IMR-90 (cell line): ENCODE results near the gene USP40. TPM values are rescaled to one million over a fixed set of nuclear protein-coding genes. Genes with fewer than 3 reads are reported as not detected.

Experiments
- ATAC-seq: fragments of 200-7000 bp; cut with Tn5 transposase; 2 replicates; pipeline ENCODE4 v1.9.1; 2020; ENCODE audit warnings: low read depth, mild to moderate bottlenecking, moderate library complexity
- BruUV-seq: library from RNA; stranded (reverse); fragments of 400-500 nt; replicated peaks from 2 replicates; lab custom pipeline; 2021; lab: Mats Ljungman, UMichigan
- CTCF ChIA-PET: fragments of 300-600 bp; formaldehyde crosslinking; extraction: SDS; loops from one replicate; lab custom pipeline; 2021; ENCODE audit warnings: antibody characterized with exemption; lab: Yijun Ruan, JAX
- POLR2A ChIA-PET: fragments of 300-600 bp; sonication (Branson Sonifier 250); formaldehyde crosslinking; loops from one replicate; lab custom pipeline; 2022; ENCODE audit warnings: antibody characterized with exemption; ENCODE audit not compliant: unreplicated experiment; lab: Charles Lee
- DNase-seq: peaks from one replicate; pipeline ENCODE4 v3.0.0; 2013
- H2AFZ ChIP-seq: replicated peaks from 2 replicates; pipeline ENCODE3; 2013; ENCODE audit warnings: low read length, mild to moderate bottlenecking; ENCODE audit not compliant: poor library complexity
- H2AK5ac ChIP-seq: 2 replicates; pipeline ENCODE4 v1.6.1; 2013; ENCODE audit warnings: low read depth, low read length, inconsistent platforms
- H2AK9ac ChIP-seq: replicated peaks from 2 replicates; pipeline ENCODE3; 2013; ENCODE audit warnings: mild to moderate bottlenecking, low read depth, low read length, moderate library complexity; ENCODE audit not compliant: poor library complexity
- H2BK120ac ChIP-seq: 2 replicates; pipeline ENCODE4 v1.6.1; 2013; ENCODE audit warnings: low read depth, low read length, inconsistent platforms
- H2BK15ac ChIP-seq: 3 replicates; pipeline ENCODE4 v1.6.1; 2013; ENCODE audit warnings: low read depth, low read length, inconsistent platforms
- H2BK20ac ChIP-seq: 2 replicates; pipeline ENCODE4 v1.6.1; 2013; ENCODE audit warnings: low read depth, mild to moderate bottlenecking, inconsistent platforms, low read length, moderate library complexity
- H2BK5ac ChIP-seq: 2 replicates; pipeline ENCODE4 v1.6.1; 2013; ENCODE audit warnings: mild to moderate bottlenecking, low read depth, low read length, inconsistent platforms; ENCODE audit not compliant: poor library complexity, severe bottlenecking
- H3K14ac ChIP-seq: replicated peaks from 2 replicates; pipeline ENCODE4 v1.6.1; 2013; ENCODE audit warnings: low read depth, low read length, inconsistent platforms
- H3K18ac ChIP-seq: 2 replicates; pipeline ENCODE4 v1.6.1; 2013; ENCODE audit warnings: low read depth, low read length, control low read depth
- H3K23ac ChIP-seq: 2 replicates; pipeline ENCODE4 v1.6.1; 2013; ENCODE audit warnings: low read depth, low read length, inconsistent platforms
- H3K27ac ChIP-seq: 2 replicates; pipeline ENCODE4 v1.5.1; 2013; ENCODE audit warnings: mild to moderate bottlenecking, control low read depth, low read length; ENCODE audit not compliant: insufficient read depth
- H3K27me3 ChIP-seq: 2 replicates; pipeline ENCODE4 v1.6.1; 2013; ENCODE audit warnings: low read length; ENCODE audit not compliant: control insufficient read depth, insufficient read depth
- H3K36me3 ChIP-seq: 2 replicates; pipeline ENCODE4 v1.6.1; 2013; ENCODE audit warnings: low read length, mixed read lengths; ENCODE audit not compliant: control insufficient read depth, insufficient read depth
- H3K4ac ChIP-seq: 2 replicates; pipeline ENCODE4 v1.6.1; 2013; ENCODE audit warnings: low read depth, low read length, inconsistent platforms
- H3K4me1 ChIP-seq: 2 replicates; pipeline ENCODE4 v1.6.1; 2013; ENCODE audit warnings: low read length, mixed read lengths; ENCODE audit not compliant: control insufficient read depth, insufficient read depth
- H3K4me2 ChIP-seq: 2 replicates; pipeline ENCODE4 v1.6.1; 2013; ENCODE audit warnings: low read depth, mild to moderate bottlenecking, control low read depth, low read length, moderate library complexity
- H3K4me3 ChIP-seq: 2 replicates; pipeline ENCODE4 v1.5.1; 2013; ENCODE audit warnings: low read depth, mild to moderate bottlenecking, control low read depth, low read length, moderate library complexity; ENCODE audit not compliant: insufficient read depth
- H3K56ac ChIP-seq: 2 replicates; pipeline ENCODE4 v1.6.1; 2013; ENCODE audit warnings: low read length, inconsistent platforms; ENCODE audit not compliant: insufficient read depth; ENCODE audit errors: extremely low read depth
- H3K79me1 ChIP-seq, 2 experiments: 2 replicates each; pipeline ENCODE4 v1.6.1; 2013; ENCODE audit warnings: low read length in 2 of 2, inconsistent platforms in 1 of 2, low read depth in 1 of 2
- H3K9ac ChIP-seq: 2 replicates; pipeline ENCODE4 v1.6.1; 2013; ENCODE audit warnings: low read depth, low read length, control low read depth
- H3K9me1 ChIP-seq: 2 replicates; pipeline ENCODE4 v1.6.1; 2013; ENCODE audit warnings: low read length, inconsistent platforms; ENCODE audit not compliant: insufficient read depth
- H3K9me3 ChIP-seq: 2 replicates; pipeline ENCODE4 v1.6.1; 2013; ENCODE audit warnings: low read length; ENCODE audit not compliant: control insufficient read depth, insufficient read depth
- H4K20me1 ChIP-seq: 2 replicates; pipeline ENCODE4 v1.6.1; 2013; ENCODE audit warnings: low read length, inconsistent platforms; ENCODE audit not compliant: insufficient read depth
- H4K5ac ChIP-seq: 2 replicates; pipeline ENCODE4 v1.6.1; 2013; ENCODE audit warnings: mild to moderate bottlenecking, low read depth, low read length, control low read depth
- H4K8ac ChIP-seq, 2 experiments: 2 replicates each; pipeline ENCODE4 v1.6.1; 2013; ENCODE audit warnings: low read depth in 2 of 2, low read length in 2 of 2, control low read depth in 1 of 2, inconsistent platforms in 1 of 2
- H4K91ac ChIP-seq: 2 replicates; pipeline ENCODE4 v1.6.1; 2013; ENCODE audit warnings: low read depth, low read length, inconsistent platforms; ENCODE audit not compliant: insufficient read depth
- BHLHE40 ChIP-seq: fragments of 150-350 bp; IDR thresholded peaks from 2 replicates; pipeline ENCODE4 v1.6.1; 2016; ENCODE audit warnings: mild to moderate bottlenecking, low read depth, low read length
- CEBPB ChIP-seq: IDR thresholded peaks from 2 replicates; pipeline ENCODE4 v1.6.1; 2012; ENCODE audit warnings: low read depth, low read length, improper control_type of control experiment
- CHD1 ChIP-seq: IDR thresholded peaks from 2 replicates; pipeline ENCODE4 v1.6.1; 2012; ENCODE audit warnings: low read depth, low read length, improper control_type of control experiment
- CTCF ChIP-seq: conservative IDR thresholded peaks from 2 replicates; pipeline ENCODE4 v1.5.1; 2012; ENCODE audit warnings: mild to moderate bottlenecking, low read depth, low read length, improper control_type of control experiment
- ELK1 ChIP-seq: fragments of 150-350 bp; IDR thresholded peaks from 2 replicates; pipeline ENCODE4 v1.6.1; 2016; ENCODE audit warnings: low read depth, mild to moderate bottlenecking, low read length, moderate library complexity, borderline replicate concordance
- FOS ChIP-seq: fragments of 150-350 bp; IDR thresholded peaks from 2 replicates; pipeline ENCODE4 v1.6.1; 2016; ENCODE audit warnings: low read depth, low read length
- MAFK ChIP-seq: IDR thresholded peaks from 2 replicates; pipeline ENCODE4 v1.6.1; 2012; ENCODE audit warnings: low read depth, low read length, improper control_type of control experiment
- MAZ ChIP-seq: IDR thresholded peaks from 2 replicates; pipeline ENCODE4 v1.6.1; 2012; ENCODE audit warnings: low read depth, mild to moderate bottlenecking, low read length, improper control_type of control experiment, moderate library complexity, borderline replicate concordance
- MXI1 ChIP-seq: IDR thresholded peaks from 2 replicates; pipeline ENCODE4 v1.6.1; 2012; ENCODE audit warnings: low read depth, mild to moderate bottlenecking, low read length, moderate library complexity, borderline replicate concordance
- NFE2L2 ChIP-seq: fragments of 150-350 bp; IDR thresholded peaks from 2 replicates; pipeline ENCODE4 v1.6.1; 2016; ENCODE audit warnings: low read depth, mild to moderate bottlenecking, low read length
- POLR2A ChIP-seq: IDR thresholded peaks from 2 replicates; pipeline ENCODE4 v1.6.1; 2012; ENCODE audit warnings: mild to moderate bottlenecking, low read depth, low read length
- RCOR1 ChIP-seq: IDR thresholded peaks from 2 replicates; pipeline ENCODE4 v1.6.1; 2012; ENCODE audit warnings: mild to moderate bottlenecking, low read length, improper control_type of control experiment; ENCODE audit not compliant: insufficient replicate concordance
- RFX5 ChIP-seq: IDR thresholded peaks from 2 replicates; pipeline ENCODE4 v1.8.0; 2012; ENCODE audit warnings: low read depth, mild to moderate bottlenecking, low read length, moderate library complexity
- SMC3 ChIP-seq: fragments of 150-350 bp; IDR thresholded peaks from 2 replicates; pipeline ENCODE4 v1.6.1; 2016; ENCODE audit warnings: low read depth, mild to moderate bottlenecking, antibody characterized with exemption, low read length, moderate library complexity
- USF2 ChIP-seq: fragments of 150-350 bp; IDR thresholded peaks from 2 replicates; pipeline ENCODE4 v1.6.1; 2017; ENCODE audit warnings: mild to moderate bottlenecking, antibody characterized with exemption, low read length, low read depth
- WGBS, 2 experiments: methylation state at CpG; one replicate each; pipeline versions ENCODE4 v1.1.5 to v1.1.7; 2013; ENCODE audit warnings: missing lambda C conversion rate in 2 of 2; ENCODE audit not compliant: insufficient read length in 1 of 2; ENCODE audit errors: extremely low coverage in 2 of 2; 5-methylcytosine and 5-hydroxymethylcytosine counted together
- dilution Hi-C: fragments of 300-500 bp; cut with HindIII; formaldehyde crosslinking; loops from one replicate; pipeline ENCODE4 v1.14.3; 2018; ENCODE audit warnings: low sequenced_read_pairs; ENCODE audit not compliant: unreplicated experiment
- in situ Hi-C: fragments of 300-500 bp; cut with MboI; formaldehyde crosslinking; loops from 3 replicates; pipeline ENCODE4 v1.14.3; 2019; ENCODE audit warnings: low sequenced_read_pairs, inconsistent platforms, mixed read lengths
- intact Hi-C: fragments of 100-400 bp; cut with micrococcal nuclease; formaldehyde crosslinking; loops from 2 replicates; pipeline ENCODE4 v1.10.0; 2022
- polyA plus RNA-seq, 3 experiments: library from polyadenylated mRNA; depleted of rRNA; stranded (reverse); fragments of >200 nt; gene quantifications; 2 replicates each; pipeline ENCODE4 v1.2.3, GENCODE V29; 2012; ENCODE audit warnings: low replicate concordance in 1 of 3
- total RNA-seq: library from RNA; depleted of rRNA; stranded (reverse); fragments of >200 nt; gene quantifications from 2 replicates; pipeline ENCODE4 v1.2.3, GENCODE V29; 2012

USP40 gene
- total and polyA plus RNA-seq, 2 of the 4 experiments (the other 2 are of a cell fraction) = 30.1 to 30.8 TPM

- Histone ChIP-seq H3K9ac (no peak overlapping the region), H2AK9ac (no peak overlapping the region), H3K23ac (no peak overlapping the region), H3K27me3 (no peaks in the 10 kb centered on the region), H3K4ac (no peak overlapping the region), H2BK120ac (no peak overlapping the region), H3K79me1 (no peaks in the 10 kb centered on the region), H2BK15ac (no peak overlapping the region), H3K14ac (no peak overlapping the region), H2AFZ (no peak overlapping the region), H3K36me3 (peaks cover 46% of the 10 kb centered on the region), H3K9me3 (no peaks in the 10 kb centered on the region), H3K18ac (no peak overlapping the region), H3K4me2 (no peak overlapping the region), H4K5ac (no peak overlapping the region), H2AK5ac (no peak overlapping the region), H4K91ac (no peak overlapping the region), H4K20me1 (no peaks in the 10 kb centered on the region), H4K8ac (no peak overlapping the region), H3K56ac (no peak overlapping the region), H3K9me1 (no peaks in the 10 kb centered on the region; the same call in 1 of the 2 replicates), H3K4me3 (no peak overlapping the region), H3K27ac (no peak overlapping the region), H3K4me1 (no peaks in the 10 kb centered on the region), H2BK20ac (no peak overlapping the region), H2BK5ac (no peak overlapping the region)
- WGBS, 2 experiments = 89% methylated on average over 4 of the region's 27 CpGs; no CpG with 5 or more reads in 1 of the 2 experiments
- BruUV-seq = no TSS peak
- dilution Hi-C loops (no loop called here), in situ Hi-C loops (no loop called here), intact Hi-C loops (no loop called here)
- ChIA-PET POLR2A (no interaction called here), CTCF (no interaction called here)
- DNase-seq (no peak), ATAC-seq (no peak)
- TF ChIP-seq MAFK (no peak), SMC3 (no peak), RCOR1 (no peak), BHLHE40 (no peak), FOS (no peak), CEBPB (no peak), MXI1 (no peak), POLR2A (no peak), MAZ (no peak), NFE2L2 (no peak), ELK1 (no peak), RFX5 (no peak), CHD1 (no peak), USF2 (no peak), CTCF (no peak)
Measured at GRCh38 chr2:233479616-233480489, 86.7 kb downstream of the USP40 start.
